Spinal cord (tissue), 10 donors: ENCODE results near the gene FABP1. TPM values are rescaled to one million over a fixed set of nuclear protein-coding genes. Genes with fewer than 3 reads are reported as not detected.

ENCODE experiments used
- DNase-seq, 6 donors: peaks; one replicate each; pipeline versions ENCODE4 v3.0.0 to v3.0.0-alpha.2; 2013 to 2015; ENCODE audit warnings: low spot score in 6 of 6, low read depth in 4 of 6
- H3K27ac ChIP-seq: one replicate; pipeline ENCODE4 v1.5.1; 2013; ENCODE audit warnings: low read depth, low read length, control low read depth
- H3K27me3 ChIP-seq: one replicate; pipeline ENCODE4 v1.6.1; 2013; ENCODE audit warnings: low read length; ENCODE audit not compliant: control insufficient read depth, insufficient read depth
- H3K36me3 ChIP-seq: one replicate; pipeline ENCODE4 v1.6.1; 2013; ENCODE audit warnings: low read length; ENCODE audit not compliant: control insufficient read depth, insufficient read depth
- H3K4me1 ChIP-seq: one replicate; pipeline ENCODE4 v1.6.1; 2013; ENCODE audit warnings: low read length; ENCODE audit not compliant: control insufficient read depth, insufficient read depth
- H3K4me3 ChIP-seq: one replicate; pipeline ENCODE4 v1.5.1; 2013; ENCODE audit warnings: low read depth, low read length, control low read depth
- H3K9me3 ChIP-seq: one replicate; pipeline ENCODE4 v1.6.1; 2013; ENCODE audit warnings: low read length; ENCODE audit not compliant: control insufficient read depth, insufficient read depth
- WGBS: methylation state at CpG from one replicate; pipeline ENCODE4 v1.1.5; 2013; ENCODE audit warnings: missing lambda C conversion rate; ENCODE audit not compliant: insufficient coverage; 5-methylcytosine and 5-hydroxymethylcytosine counted together
- polyA plus RNA-seq, 2 donors: library from polyadenylated mRNA; unstranded; fragments of 120-200 nt; gene quantifications; one replicate each; pipeline ENCODE4 v1.2.1, GENCODE V29; 2013; ENCODE audit not compliant: insufficient read length in 2 of 2
- total RNA-seq, 2 donors: library from RNA; depleted of rRNA in 1 of 2; stranded (reverse); fragments of 120-200 nt in 1 of 2; fragments of >200 nt in 1 of 2; gene quantifications; one replicate each; pipeline versions ENCODE4 v1.2.3 to v1.2.4, GENCODE V29; 2013 to 2014
- donor health status: healthy.

The FABP1 gene
- total and polyA plus RNA-seq, 4 donors: 0.39 to 0.80 (median 0.48) TPM; not detected in 1

DNA sequence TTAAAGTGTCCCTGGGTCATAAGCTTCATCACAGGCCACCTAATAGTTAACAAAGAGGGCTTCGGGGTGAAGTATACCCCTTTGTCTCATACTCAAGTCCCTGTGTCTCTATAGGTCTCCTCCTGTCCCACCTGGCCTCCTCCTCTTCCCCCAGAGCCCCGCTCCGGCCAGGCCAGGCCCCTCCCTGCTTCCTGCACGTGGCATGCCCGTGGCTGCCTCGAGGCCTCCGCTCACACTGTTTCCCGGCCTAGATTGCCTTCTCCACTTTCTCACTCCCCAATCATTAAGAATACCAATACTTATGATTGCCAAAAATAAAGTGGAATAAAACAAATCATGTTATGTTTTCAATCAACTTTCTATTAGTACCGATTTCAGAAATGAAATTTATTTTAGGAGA is 41.5 kb downstream of the FABP1 start:
- Histone ChIP-seq H3K4me3 (no peak overlapping the region), H3K4me1 (peaks cover 8% of the 10 kb centered on the region), H3K27me3 (no peaks in the 10 kb centered on the region), H3K36me3 (no peaks in the 10 kb centered on the region), H3K9me3 (no peaks in the 10 kb centered on the region), H3K27ac (no peak overlapping the region)
- 77% methylated on average over 6 of the region's 9 CpGs for WGBS
- no peak for DNase-seq

GRCh38 chr2:88085602-88086001 is 42.3 kb downstream of the FABP1 start:
- WGBS: 84% methylated on average over 3 of the region's 5 CpGs

GRCh38 chr2:88085099-88085498 is 42.8 kb downstream of the FABP1 start:
- no peaks in the 10 kb centered on the region for H3K27me3 ChIP-seq
- WGBS: 90% methylated on average over 2 of the region's 2 CpGs
- no peak for DNase-seq
- no peak overlapping the region for H3K27ac ChIP-seq
- H3K4me3 ChIP-seq: no peak overlapping the region
- no peaks in the 10 kb centered on the region for H3K36me3 ChIP-seq
- H3K4me1 ChIP-seq: peaks cover 8% of the 10 kb centered on the region
- H3K9me3 ChIP-seq: no peaks in the 10 kb centered on the region

More at GRCh38 chr2:88085602-88086001, 42.3 kb downstream of the FABP1 start:
- H3K27ac ChIP-seq: no peak overlapping the region
- no peaks in the 10 kb centered on the region for H3K27me3 ChIP-seq
- DNase-seq: no peak
- no peaks in the 10 kb centered on the region for H3K9me3 ChIP-seq
- peaks cover 8% of the 10 kb centered on the region for H3K4me1 ChIP-seq
- no peak overlapping the region for H3K4me3 ChIP-seq
- no peaks in the 10 kb centered on the region for H3K36me3 ChIP-seq

DNA sequence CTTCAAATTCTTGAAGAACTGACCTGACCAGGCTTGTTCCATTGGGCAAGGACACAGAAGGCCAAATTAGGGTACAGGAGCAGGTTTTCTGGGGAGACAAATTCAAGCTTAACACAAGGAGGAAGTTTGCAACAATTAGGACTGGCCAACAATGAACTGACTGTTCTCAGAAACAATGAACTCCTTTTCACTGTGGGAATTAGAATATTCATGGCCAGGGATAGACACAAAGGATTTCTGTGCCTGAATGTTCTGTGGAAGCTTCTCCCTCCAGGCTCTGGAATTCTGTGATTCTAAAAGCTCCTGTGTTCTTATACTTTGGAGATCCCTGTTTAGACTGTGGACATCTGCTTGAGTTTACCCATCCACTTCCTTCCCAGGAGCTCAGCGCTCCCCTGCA is 45.1 kb downstream of the FABP1 start:
- Histone ChIP-seq H3K36me3 (no peaks in the 10 kb centered on the region), H3K27ac (peak overlapping the region; percentile 67), H3K9me3 (no peaks in the 10 kb centered on the region), H3K27me3 (no peaks in the 10 kb centered on the region), H3K4me3 (no peak overlapping the region), H3K4me1 (peaks cover 8% of the 10 kb centered on the region)
- peak in 1 of 6 donors; percentile 35 for DNase-seq
- WGBS: no CpG with 5 or more reads among the region's 1 CpG

DNA sequence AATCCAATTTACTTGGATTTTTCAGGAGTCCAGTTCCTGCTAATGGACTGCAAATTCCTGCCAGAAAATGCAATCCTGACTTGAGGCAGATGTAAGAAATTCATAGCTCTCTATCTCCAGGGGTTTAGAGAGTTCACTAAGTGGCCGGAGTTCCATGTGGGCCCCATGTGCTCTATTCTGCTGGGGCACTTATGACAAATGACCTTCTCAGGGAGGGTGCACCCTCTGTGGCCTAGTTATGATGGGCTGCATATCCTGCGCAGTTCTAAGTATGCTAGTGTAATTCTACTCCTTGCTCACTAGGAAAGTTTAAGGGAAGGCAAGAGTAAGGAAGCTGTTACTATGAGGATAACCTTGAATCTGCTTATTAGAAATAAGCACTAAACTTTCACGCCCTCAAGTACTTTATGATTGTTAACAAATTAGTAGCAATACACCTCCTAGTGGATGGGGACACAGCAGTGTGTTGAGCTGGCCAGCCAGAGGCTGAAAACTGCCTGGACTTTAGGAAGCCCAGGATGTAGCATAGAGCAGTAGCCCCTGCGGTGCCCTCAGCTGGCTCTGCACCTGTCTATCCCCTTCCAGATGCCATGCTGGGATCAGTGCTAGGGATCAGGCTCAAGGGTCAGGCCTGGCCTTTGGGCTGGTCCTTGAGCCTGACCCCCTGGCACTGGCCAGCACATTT is 45.8 kb downstream of the FABP1 start:
- peak overlapping the region; percentile 52 for H3K27ac ChIP-seq
- H3K9me3 ChIP-seq: no peaks in the 10 kb centered on the region
- no peak for DNase-seq
- no peaks in the 10 kb centered on the region for H3K27me3 ChIP-seq
- H3K4me3 ChIP-seq: no peak overlapping the region
- no peaks in the 10 kb centered on the region for H3K36me3 ChIP-seq
- peaks cover 9% of the 10 kb centered on the region for H3K4me1 ChIP-seq
- 92% methylated on average over 1 of the region's 4 CpGs for WGBS

DNA sequence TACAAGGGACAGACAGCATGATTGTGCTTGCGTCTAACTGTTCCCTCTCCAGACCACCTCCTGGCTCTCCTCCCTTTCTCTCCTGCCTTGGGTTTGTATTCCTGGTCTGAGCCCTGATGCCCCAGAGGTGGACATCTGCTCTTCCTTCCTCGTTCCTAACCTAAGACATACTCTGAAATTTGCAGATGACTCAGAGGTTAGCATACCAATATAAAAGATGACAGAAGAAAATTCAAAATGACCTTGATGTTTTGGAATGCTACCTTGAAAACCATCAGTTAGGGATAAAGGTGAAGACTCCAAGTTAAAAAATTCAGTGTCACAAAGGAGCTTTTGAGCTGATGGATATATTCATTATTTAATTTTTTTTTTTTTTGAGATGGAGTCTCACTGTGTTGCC is 47.3 kb downstream of the FABP1 start:
- no peak overlapping the region for H3K4me3 ChIP-seq
- no peak for DNase-seq
- no peaks in the 10 kb centered on the region for H3K27me3 ChIP-seq
- peaks cover 11% of the 10 kb centered on the region for H3K4me1 ChIP-seq
- WGBS: 100% methylated on average over 1 of the region's 2 CpGs
- H3K36me3 ChIP-seq: no peaks in the 10 kb centered on the region
- no peak overlapping the region for H3K27ac ChIP-seq
- no peaks in the 10 kb centered on the region for H3K9me3 ChIP-seq

- peak in 1 of 6 donors; percentile 86 for DNase-seq
- 71% methylated on average over 1 of the region's 3 CpGs for whole genome bisulfite sequencing
- Histone ChIP-seq H3K36me3 (no peaks in the 10 kb centered on the region), H3K27ac (no peak overlapping the region), H3K9me3 (no peaks in the 10 kb centered on the region), H3K27me3 (no peaks in the 10 kb centered on the region), H3K4me3 (no peak overlapping the region), H3K4me1 (peaks cover 11% of the 10 kb centered on the region)
Observed at GRCh38 chr2:88078643-88079172, 49.2 kb downstream of the FABP1 start.

DNA sequence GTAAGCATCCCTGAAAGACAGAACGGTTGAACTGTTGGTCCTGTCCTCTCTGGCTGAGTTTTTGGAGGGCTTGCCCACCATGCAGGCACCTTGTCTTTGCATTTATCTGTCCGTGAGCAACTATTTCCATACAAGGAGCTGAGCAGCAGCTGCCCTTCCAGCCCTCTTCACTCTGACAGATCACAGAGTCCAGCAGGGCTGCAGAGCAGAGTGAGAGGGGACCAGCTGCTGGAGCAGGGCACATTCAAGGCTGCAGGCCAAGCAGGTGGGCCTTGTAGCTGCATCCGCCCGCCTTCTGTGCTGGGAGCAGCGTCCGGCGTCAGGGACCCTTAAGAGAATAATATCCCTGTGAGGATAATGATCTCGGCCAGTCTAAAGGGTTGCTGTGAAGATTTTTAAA is 50.8 kb downstream of the FABP1 start:
- Histone ChIP-seq H3K4me1 (peaks cover 5% of the 10 kb centered on the region), H3K9me3 (no peaks in the 10 kb centered on the region), H3K36me3 (no peaks in the 10 kb centered on the region), H3K27ac (no peak overlapping the region), H3K27me3 (no peaks in the 10 kb centered on the region), H3K4me3 (no peak overlapping the region)
- DNase-seq: no peak
- 54% methylated on average over 3 of the region's 8 CpGs for WGBS

- Histone ChIP-seq H3K9me3 (no peaks in the 10 kb centered on the region), H3K27ac (no peak overlapping the region), H3K27me3 (no peaks in the 10 kb centered on the region), H3K36me3 (no peaks in the 10 kb centered on the region), H3K4me3 (no peak overlapping the region), H3K4me1 (peaks cover 3% of the 10 kb centered on the region)
- no peak for DNase-seq
- whole genome bisulfite sequencing: 100% methylated on average over 3 of the region's 4 CpGs
Observed at GRCh38 chr2:88074854-88075292, 53.0 kb downstream of the FABP1 start.

DNA sequence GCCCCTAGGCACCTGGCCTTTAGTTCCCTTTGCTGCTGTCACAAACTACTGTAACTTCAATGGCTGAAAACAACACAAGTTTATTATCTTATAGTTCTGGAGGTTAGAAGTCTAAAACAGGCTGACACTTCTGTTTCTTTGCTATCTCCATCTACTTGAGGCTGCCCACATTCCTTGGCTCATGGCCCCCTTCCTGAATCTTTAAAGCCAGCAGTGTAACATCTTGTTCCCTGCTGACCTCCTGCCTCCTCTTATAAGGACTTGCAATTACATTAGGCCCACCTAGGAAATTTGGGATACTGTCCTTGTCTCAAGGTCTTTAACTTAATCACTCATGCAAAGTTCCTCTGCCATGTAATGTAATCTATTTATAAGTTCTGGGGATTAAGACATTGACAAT is 53.7 kb downstream of the FABP1 start:
- Histone ChIP-seq H3K4me1 (peaks cover 3% of the 10 kb centered on the region), H3K4me3 (no peak overlapping the region), H3K27ac (no peak overlapping the region), H3K36me3 (no peaks in the 10 kb centered on the region), H3K9me3 (no peaks in the 10 kb centered on the region), H3K27me3 (no peaks in the 10 kb centered on the region)
- DNase-seq: no peak
